ENCODE results near the gene CUX1. TPM values are rescaled to one million over a fixed set of nuclear protein-coding genes. Genes with fewer than 3 reads are reported as not detected.

The CUX1 gene
- total and polyA plus RNA-seq, 2 donors (not counting 1 experiment from before 2014, with no cell fraction given), result 10.8 to 86.5 TPM

GRCh38 chr7:101804088-101804963 is 13.1 kb upstream of the CUX1 start:
- peaks cover 0 to 20% (median 9%) of the 10 kb centered on the region in 4 experiments for H3K27me3 ChIP-seq (replicated peaks in 1 of 4; ENCODE audit: control extremely low read depth in 1 of 4, control insufficient read depth in 3 of 4, insufficient read depth in 4 of 4, low read length in 3 of 4)
- H3K27ac ChIP-seq (ENCODE audit: low read length in 2 of 2), result no peak overlapping the region
- Mint-ChIP-seq H3K4me3 (no peak overlapping the region), H3K27ac (no peak overlapping the region), H3K27me3 (peaks cover 31% of the 10 kb centered on the region), H3K9me3 (ENCODE audit: insufficient read depth) (no peaks in the 10 kb centered on the region), H3K4me1 (peaks cover 9% of the 10 kb centered on the region)
- H3K4me2 ChIP-seq (replicated peaks; ENCODE audit: low read depth, low read length, poor library complexity, severe bottlenecking), result no peak overlapping the region
- ChIA-PET CTCF (no interaction called here), POLR2A (interaction anchor here (0.6 kb wide), 1 partner anchor 339 kb away, joined by 5 read pairs; no protein-coding TSS in a partner anchor)
- no peaks in the 10 kb centered on the region for H4K20me1 ChIP-seq (ENCODE audit: control insufficient read depth, insufficient read depth, low read length, poor library complexity, severe bottlenecking)
- no peaks in the 10 kb centered on the region for H3K36me3 ChIP-seq (replicated peaks in 1 of 2; ENCODE audit: control extremely low read depth in 1 of 2, control insufficient read depth in 1 of 2, extremely low read depth in 1 of 2, insufficient read depth in 2 of 2, low read length in 1 of 2)
- H2AFZ ChIP-seq (ENCODE audit: insufficient read depth, low read depth, low read length, poor library complexity, severe bottlenecking), result no peak overlapping the region
- WGBS (ENCODE audit: insufficient coverage), result 33% methylated on average over 12 of the region's 16 CpGs
- no peak overlapping the region for H3K4me3 ChIP-seq (ENCODE audit: control extremely low read depth in 1 of 5, extremely low read depth in 1 of 5, insufficient read depth in 1 of 5, low read depth in 2 of 5, low read length in 4 of 5)
- intact Hi-C loops (cut with micrococcal nuclease), result no loop called here
- H3K79me2 ChIP-seq (ENCODE audit: control insufficient read depth, insufficient read depth, low read length), result no peaks in the 10 kb centered on the region
- no peak overlapping the region for H3K9ac ChIP-seq (ENCODE audit: low read length)
- ATAC-seq (ENCODE audit: low read depth), result no peak
- DNase-seq, result no peak
- no peak for TF ChIP-seq EZH2 (IDR thresholded peaks at IDR 0.05; ENCODE audit: borderline replicate concordance, insufficient read depth, low read depth, low read length, poor library complexity, severe bottlenecking)
- no peak for TF ChIP-seq CTCF (IDR thresholded peaks at IDR 0.05)
- no peaks in the 10 kb centered on the region for H3K9me3 ChIP-seq (ENCODE audit: control extremely low read depth in 1 of 3, control insufficient read depth in 2 of 3, insufficient read depth in 1 of 3, low read length in 2 of 3)
- H3K4me1 ChIP-seq (ENCODE audit: control insufficient read depth in 2 of 2, insufficient read depth in 2 of 2, low read length in 2 of 2), result peaks cover 5 to 8% of the 10 kb centered on the region in 2 donors

GRCh38 chr7:101804967-101805366 is 12.5 kb upstream of the CUX1 start:
- no peak overlapping the region for H2AFZ ChIP-seq (ENCODE audit: insufficient read depth, low read depth, low read length, poor library complexity, severe bottlenecking)
- H3K4me1 ChIP-seq (ENCODE audit: control insufficient read depth in 2 of 2, insufficient read depth in 2 of 2, low read length in 2 of 2), result peaks cover 5 to 8% of the 10 kb centered on the region in 2 donors
- H3K79me2 ChIP-seq (ENCODE audit: control insufficient read depth, insufficient read depth, low read length), result no peaks in the 10 kb centered on the region
- H3K9me3 Mint-ChIP-seq (ENCODE audit: insufficient read depth), result no peaks in the 10 kb centered on the region
- H3K27ac ChIP-seq (ENCODE audit: low read length in 2 of 2), result no peak overlapping the region
- peaks cover 25% of the 10 kb centered on the region for H3K27me3 Mint-ChIP-seq
- TF ChIP-seq EZH2 (IDR thresholded peaks at IDR 0.05; ENCODE audit: borderline replicate concordance, insufficient read depth, low read depth, low read length, poor library complexity, severe bottlenecking), result no peak
- peak; percentile 40 for TF ChIP-seq CTCF (IDR thresholded peaks at IDR 0.05)
- no peaks in the 10 kb centered on the region for H4K20me1 ChIP-seq (ENCODE audit: control insufficient read depth, insufficient read depth, low read length, poor library complexity, severe bottlenecking)
- H3K4me3 Mint-ChIP-seq, result no peak overlapping the region
- H3K4me3 ChIP-seq (ENCODE audit: control extremely low read depth in 1 of 5, extremely low read depth in 1 of 5, insufficient read depth in 1 of 5, low read depth in 2 of 5, low read length in 4 of 5), result no peak overlapping the region
- H3K9ac ChIP-seq (ENCODE audit: low read length), result no peak overlapping the region
- intact Hi-C loops (cut with micrococcal nuclease), result no loop called here
- POLR2A ChIA-PET, result interaction anchor here (0.6 kb wide), 1 partner anchor 340 kb away, joined by 5 read pairs; no protein-coding TSS in a partner anchor
- 73% methylated on average over 10 of the region's 10 CpGs for WGBS (ENCODE audit: insufficient coverage)
- H3K27me3 ChIP-seq (replicated peaks in 1 of 4; ENCODE audit: control extremely low read depth in 1 of 4, control insufficient read depth in 3 of 4, insufficient read depth in 4 of 4, low read length in 3 of 4), result peaks cover 0 to 20% (median 9%) of the 10 kb centered on the region in 4 experiments
- DNase-seq (peak; percentile 32), ATAC-seq (ENCODE audit: low read depth) (no peak)
- H3K9me3 ChIP-seq (ENCODE audit: control extremely low read depth in 1 of 3, control insufficient read depth in 2 of 3, insufficient read depth in 1 of 3, low read length in 2 of 3), result no peaks in the 10 kb centered on the region
- H3K36me3 ChIP-seq (replicated peaks in 1 of 2; ENCODE audit: control extremely low read depth in 1 of 2, control insufficient read depth in 1 of 2, extremely low read depth in 1 of 2, insufficient read depth in 2 of 2, low read length in 1 of 2), result no peaks in the 10 kb centered on the region
- no peak overlapping the region for H3K27ac Mint-ChIP-seq
- H3K4me2 ChIP-seq (replicated peaks; ENCODE audit: low read depth, low read length, poor library complexity, severe bottlenecking), result no peak overlapping the region
- H3K4me1 Mint-ChIP-seq, result peaks cover 9% of the 10 kb centered on the region
- CTCF ChIA-PET, result interaction anchor here (1.3 kb wide), 1 partner anchor 15 kb away, joined by 3 read pairs; no protein-coding TSS in a partner anchor
